ENCODE results near the gene TIMELESS.
"Not testable (repeated sequence)": the region's sequence is repeated elsewhere in the genome, so short reads cannot be mapped to it uniquely, and the experiment has no call there.

- not testable (repeated sequence) for TF ChIP-seq EZH2 (IDR thresholded peaks at IDR 0.05; ENCODE audit: borderline replicate concordance)
- TF ChIP-seq CTCF (IDR thresholded peaks at IDR 0.05; ENCODE audit: poor library complexity), result peak; percentile 41
These were observed 47.5 kb upstream of the TIMELESS start for GRCh38 chr12:56496704-56497103.

Measured in hepatocyte (in vitro differentiated cells).